Aorta (tissue), 5 donors: ENCODE results near the gene CCDC9B. TPM values are rescaled to one million over a fixed set of nuclear protein-coding genes. Genes with fewer than 3 reads are reported as not detected.
A peak's percentile ranks its signal among the peaks of the same experiment; 100 is the strongest.

Source experiments
- ATAC-seq: fragments of 200-7000 bp; cut with Tn5 transposase; one replicate; pipeline ENCODE4 v1.9.1; 2022; ENCODE audit warnings: moderate library complexity; ENCODE audit not compliant: low FRiP score
- DNase-seq, 2 donors: peaks; one replicate each; pipeline ENCODE4 v3.0.0-alpha.2; 2020
- H3K27ac ChIP-seq, 2 donors: one replicate each; pipeline ENCODE4 v1.5.1; 2013; ENCODE audit warnings: low read length in 2 of 2, mild to moderate bottlenecking in 2 of 2, moderate library complexity in 2 of 2, control low read depth in 1 of 2, inconsistent platforms in 1 of 2, low read depth in 1 of 2
- H3K27me3 ChIP-seq, 2 donors: one replicate each; pipeline ENCODE4 v1.6.1; 2013; ENCODE audit warnings: control low read depth in 1 of 2, low read length in 1 of 2, mild to moderate bottlenecking in 1 of 2, moderate library complexity in 1 of 2; ENCODE audit not compliant: insufficient read depth in 2 of 2, control insufficient read depth in 1 of 2
- H3K36me3 ChIP-seq, 2 donors: one replicate each; pipeline ENCODE4 v1.6.1; 2013; ENCODE audit warnings: control low read depth in 1 of 2, low read length in 1 of 2, mild to moderate bottlenecking in 1 of 2; ENCODE audit not compliant: insufficient read depth in 2 of 2, control insufficient read depth in 1 of 2
- H3K4me1 ChIP-seq, 2 donors: one replicate each; pipeline ENCODE4 v1.6.1; 2013; ENCODE audit warnings: low read length in 2 of 2, control low read depth in 1 of 2, mild to moderate bottlenecking in 1 of 2, moderate library complexity in 1 of 2; ENCODE audit not compliant: insufficient read depth in 2 of 2, control insufficient read depth in 1 of 2
- H3K4me3 ChIP-seq, 2 donors: one replicate each; pipeline ENCODE4 v1.5.1; 2013; ENCODE audit warnings: low read length in 2 of 2, control low read depth in 1 of 2, mild to moderate bottlenecking in 1 of 2
- H3K9me3 ChIP-seq: one replicate; pipeline ENCODE4 v1.6.1; 2013; ENCODE audit warnings: mild to moderate bottlenecking, low read length; ENCODE audit not compliant: control insufficient read depth
- WGBS, 2 donors: extraction: QIAGEN DNeasy Blood & Tissue Kit; methylation state at CpG; one replicate each; pipeline ENCODE4 v1.1.7; 2013; 5-methylcytosine and 5-hydroxymethylcytosine counted together
- intact Hi-C, 2 donors: fragments of 100-400 bp; cut with DNase I; formaldehyde crosslinking; loops; one replicate each; pipeline versions ENCODE4 v1.14.2 to v1.15.0; 2022
- polyA plus RNA-seq, 2 donors: library from polyadenylated mRNA; stranded (reverse); fragments of 200-250 nt; gene quantifications; one replicate each; pipeline ENCODE4 v1.2.3, GENCODE V29; 2013
- total RNA-seq, 2 donors: library from RNA; stranded (reverse); fragmentation: NEBNext Ultra II Directional; extraction: Animal tissue kit (Norgen Biotek cat#: 25700); gene quantifications; one replicate each; pipeline ENCODE4 v1.2.1, GENCODE V29; 2021
- donor health status: healthy with polysubstance abuse.
- donor health status: Bipolar disorder and iron deficiency.
- donor health status: DM: no; HTN: no; CAD: no.
- donor health status: DM: no; HTN: no; CAD: no.
- donor health status: DM: yes; HTN: yes; CAD: no.

CCDC9B gene
- total and polyA plus RNA-seq, 4 donors: 16.2 to 66.6 (median 51.9) TPM

- WGBS, 2 donors: 55 to 80% methylated on average over 4 of the region's 4 CpGs
- no peaks in the 10 kb centered on the region for H3K4me1 ChIP-seq
- intact Hi-C loops: no loop called here
- no peak overlapping the region for H3K27ac ChIP-seq
- H3K4me3 ChIP-seq: no peak overlapping the region
- H3K27me3 ChIP-seq: no peaks in the 10 kb centered on the region
- ATAC-seq (no peak), DNase-seq (no peak)
- no peaks in the 10 kb centered on the region for H3K9me3 ChIP-seq
- no peaks in the 10 kb centered on the region for H3K36me3 ChIP-seq
These were observed 52.8 kb downstream of the CCDC9B start for GRCh38 chr15:40287968-40288367.

DNA sequence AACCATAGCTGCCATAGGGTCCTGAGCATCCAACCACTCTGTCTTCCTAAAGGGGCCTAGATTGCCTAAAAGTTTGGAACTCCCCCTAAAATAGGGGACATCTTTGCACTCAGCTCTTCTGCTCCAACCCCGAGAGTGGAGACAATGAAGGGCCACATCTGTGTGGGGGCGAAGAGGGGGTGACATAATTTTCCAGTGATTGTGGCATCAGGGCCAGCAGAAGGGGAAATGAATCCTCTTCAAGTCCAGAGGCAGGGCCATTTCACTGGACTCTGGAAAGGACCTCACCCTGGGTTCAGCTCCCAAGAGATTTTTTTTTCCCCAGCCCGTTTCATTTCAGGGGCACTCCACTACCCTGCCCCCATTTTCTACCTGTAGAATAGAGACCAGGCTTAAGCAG, 53.2 kb downstream of the CCDC9B start:
- no peaks in the 10 kb centered on the region for H3K27me3 ChIP-seq
- no peak overlapping the region for H3K27ac ChIP-seq
- H3K4me1 ChIP-seq: no peaks in the 10 kb centered on the region
- intact Hi-C loops: no loop called here
- no peak overlapping the region for H3K4me3 ChIP-seq
- WGBS, 2 donors: 95 to 96% methylated on average over 3 of the region's 3 CpGs
- no peak for DNase-seq
- ATAC-seq: no peak
- no peaks in the 10 kb centered on the region for H3K9me3 ChIP-seq
- H3K36me3 ChIP-seq: no peaks in the 10 kb centered on the region

DNA sequence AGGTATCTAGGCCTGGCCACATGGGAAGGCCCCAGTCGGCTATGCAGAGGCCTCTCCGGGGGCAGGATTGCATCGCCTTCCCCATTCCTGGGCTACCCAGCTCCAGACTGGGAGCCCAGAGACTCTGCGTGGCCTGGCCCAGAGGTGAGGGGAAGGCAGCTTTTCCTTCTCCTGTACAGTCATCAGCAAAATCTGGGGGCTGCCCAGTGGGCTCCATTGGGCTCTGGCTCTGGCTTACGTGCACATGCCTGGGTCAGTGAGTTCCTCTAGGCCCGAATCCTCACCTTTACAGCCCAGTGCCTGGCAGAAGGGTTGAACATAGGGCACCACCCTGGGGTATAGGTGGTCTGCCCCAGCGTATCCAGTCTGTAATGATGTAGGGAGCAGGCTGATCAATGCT, 53.9 kb downstream of the CCDC9B start:
- intact Hi-C loops: no loop called here
- no peaks in the 10 kb centered on the region for H3K27me3 ChIP-seq
- no peaks in the 10 kb centered on the region for H3K36me3 ChIP-seq
- 81 to 82% methylated on average over 7 of the region's 7 CpGs for WGBS, 2 donors
- no peak overlapping the region for H3K27ac ChIP-seq
- no peaks in the 10 kb centered on the region for H3K9me3 ChIP-seq
- no peak for DNase-seq
- H3K4me1 ChIP-seq: no peaks in the 10 kb centered on the region
- ATAC-seq: no peak
- H3K4me3 ChIP-seq: no peak overlapping the region

DNA sequence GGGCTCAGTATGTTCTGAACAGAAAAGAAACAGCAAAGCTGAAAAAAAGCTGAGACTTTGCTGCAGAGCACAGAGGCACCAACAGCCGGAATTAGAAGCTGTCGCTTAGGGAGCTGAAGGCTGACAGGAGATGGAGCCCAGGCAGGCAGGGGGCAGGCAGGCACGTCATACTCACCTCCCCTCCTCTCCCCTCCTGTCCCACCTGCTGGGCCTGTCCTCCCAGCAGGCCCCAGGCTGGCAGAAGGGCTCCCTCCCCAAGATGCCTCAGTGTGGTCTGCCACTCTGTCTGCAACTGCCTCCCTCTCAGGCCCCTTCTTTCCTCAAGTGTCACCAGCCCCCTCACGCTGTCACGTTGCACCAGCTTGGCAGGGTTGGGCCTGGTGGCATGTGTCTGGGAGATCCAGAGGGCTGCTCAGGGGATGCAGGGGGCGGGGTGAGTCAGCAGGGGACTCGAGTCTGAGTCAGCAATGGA, 54.6 kb downstream of the CCDC9B start:
- intact Hi-C loops: no loop called here
- Histone ChIP-seq H3K36me3 (no peaks in the 10 kb centered on the region), H3K27me3 (no peaks in the 10 kb centered on the region), H3K4me3 (no peak overlapping the region), H3K4me1 (no peaks in the 10 kb centered on the region), H3K27ac (no peak overlapping the region), H3K9me3 (no peaks in the 10 kb centered on the region)
- WGBS, 2 donors: 85% methylated on average over 7 of the region's 7 CpGs
- DNase-seq (no peak), ATAC-seq (no peak)

- intact Hi-C loops: no loop called here
- H3K4me1 ChIP-seq: no peaks in the 10 kb centered on the region
- DNase-seq: no peak
- H3K4me3 ChIP-seq: no peak overlapping the region
- 64 to 65% methylated on average over 1 of the region's 1 CpG for WGBS, 2 donors
- no peak for ATAC-seq
- H3K27ac ChIP-seq: no peak overlapping the region
- no peaks in the 10 kb centered on the region for H3K27me3 ChIP-seq
- H3K36me3 ChIP-seq: no peaks in the 10 kb centered on the region
- H3K9me3 ChIP-seq: no peaks in the 10 kb centered on the region
These were observed 55.2 kb downstream of the CCDC9B start for GRCh38 chr15:40285554-40286011.

GRCh38 chr15:40285151-40285550, 55.6 kb downstream of the CCDC9B start:
- H3K27ac ChIP-seq: no peak overlapping the region
- intact Hi-C loops: no loop called here
- 74 to 80% methylated on average over 4 of the region's 4 CpGs for WGBS, 2 donors
- H3K27me3 ChIP-seq: no peaks in the 10 kb centered on the region
- no peak overlapping the region for H3K4me3 ChIP-seq
- no peak for DNase-seq
- no peaks in the 10 kb centered on the region for H3K9me3 ChIP-seq
- no peak for ATAC-seq
- no peaks in the 10 kb centered on the region for H3K36me3 ChIP-seq
- H3K4me1 ChIP-seq: no peaks in the 10 kb centered on the region

DNA sequence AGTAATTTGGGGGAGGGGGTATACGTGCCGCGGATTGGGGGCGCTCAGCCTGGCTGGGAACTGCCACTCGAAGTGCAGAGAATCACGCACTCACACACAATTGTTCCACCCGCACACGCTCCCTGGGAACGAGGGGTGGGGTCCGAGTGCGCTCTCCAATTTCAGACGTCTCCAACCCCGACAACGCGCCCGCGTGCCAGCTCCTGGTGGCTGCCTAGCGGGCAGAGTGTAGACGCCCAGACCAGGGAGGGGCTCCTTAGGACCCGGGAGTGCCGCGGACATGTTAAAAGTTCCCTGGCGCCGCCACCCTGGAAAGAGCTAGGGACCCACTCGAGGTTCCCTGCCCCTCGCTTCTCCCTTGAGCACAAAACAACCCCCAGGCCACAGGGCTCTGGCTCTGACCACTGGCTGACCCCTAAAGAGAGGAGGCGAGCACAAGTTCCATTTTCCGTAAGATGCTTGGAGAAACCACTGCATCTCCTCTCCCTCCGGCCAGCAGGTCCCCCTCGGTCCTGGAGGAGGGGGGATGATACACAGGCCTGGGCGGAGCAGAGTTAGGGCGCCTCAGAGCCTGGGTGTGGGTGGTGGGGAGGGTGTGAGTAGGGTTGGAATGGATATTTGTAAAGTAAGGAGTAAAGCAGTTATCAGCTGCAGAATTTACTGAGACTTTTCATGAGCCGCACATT, 57.0 kb downstream of the CCDC9B start:
- no peaks in the 10 kb centered on the region for H3K9me3 ChIP-seq
- H3K27ac ChIP-seq: no peak overlapping the region
- ATAC-seq (no peak), DNase-seq (no peak)
- H3K27me3 ChIP-seq: no peaks in the 10 kb centered on the region
- H3K4me1 ChIP-seq: no peaks in the 10 kb centered on the region
- intact Hi-C loops: no loop called here
- H3K4me3 ChIP-seq: no peak overlapping the region
- WGBS, 2 donors: 38 to 41% methylated on average over 33 of the region's 33 CpGs
- no peaks in the 10 kb centered on the region for H3K36me3 ChIP-seq

DNA sequence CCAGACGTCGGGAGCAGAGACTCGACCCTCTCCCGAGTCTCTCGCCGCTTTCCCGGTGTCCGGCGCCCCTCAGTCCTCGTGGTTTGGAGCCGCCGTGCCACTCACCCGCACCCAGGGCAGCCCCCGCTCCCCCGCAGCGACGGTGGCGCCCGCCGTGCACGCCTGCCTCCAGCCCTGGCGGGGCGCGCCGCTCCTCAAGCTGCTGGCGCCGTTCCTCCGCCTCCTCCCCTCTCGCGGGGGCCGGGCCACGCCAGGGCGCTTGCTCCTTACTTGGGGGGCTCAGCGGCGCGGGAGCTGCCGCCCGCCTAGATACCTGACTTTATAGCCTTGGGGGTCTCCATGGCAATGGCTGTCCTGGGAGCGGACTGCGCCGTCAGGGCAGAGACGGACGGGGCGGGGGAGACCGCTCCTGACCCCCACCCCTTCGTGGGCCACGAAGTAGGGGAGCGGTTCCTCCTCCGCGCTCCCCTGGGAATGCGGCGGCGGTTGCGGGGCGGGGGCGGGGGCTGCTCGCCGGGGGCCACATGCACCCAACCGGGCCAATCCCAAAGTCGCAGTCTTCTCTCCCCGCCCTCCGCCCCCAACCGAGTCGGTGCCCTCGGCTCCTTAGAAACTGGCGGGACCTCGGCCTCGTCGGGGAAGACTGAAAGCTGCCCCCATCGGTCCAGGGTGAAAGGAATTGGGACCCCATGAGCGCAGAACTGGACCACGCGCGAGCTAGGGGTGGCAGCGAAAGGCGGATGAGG, 57.7 kb downstream of the CCDC9B start, which contains the start of gene ANKRD63:
Gene ANKRD63, minus strand, starts transcription at position 196 of the 746 bp plus-strand sequence. CDS start 478 bp downstream, outside the sequence.
- Histone ChIP-seq H3K4me1 (no peaks in the 10 kb centered on the region), H3K36me3 (no peaks in the 10 kb centered on the region), H3K27me3 (no peaks in the 10 kb centered on the region), H3K27ac (no peak within 1 kb of the TSS), H3K4me3 (peak within 1 kb of the TSS in 1 of 2 donors; percentile 27), H3K9me3 (no peaks in the 10 kb centered on the region)
- intact Hi-C loops: no loop called here
- 2% methylated on average over 52 to 76 of the region's 76 CpGs for WGBS, 2 donors
- DNase-seq (peak in 1 of 2 donors; percentile 59), ATAC-seq (peak; percentile 52)
